ENCODE results near the gene CAPN10.

The CAPN10 gene

DNA sequence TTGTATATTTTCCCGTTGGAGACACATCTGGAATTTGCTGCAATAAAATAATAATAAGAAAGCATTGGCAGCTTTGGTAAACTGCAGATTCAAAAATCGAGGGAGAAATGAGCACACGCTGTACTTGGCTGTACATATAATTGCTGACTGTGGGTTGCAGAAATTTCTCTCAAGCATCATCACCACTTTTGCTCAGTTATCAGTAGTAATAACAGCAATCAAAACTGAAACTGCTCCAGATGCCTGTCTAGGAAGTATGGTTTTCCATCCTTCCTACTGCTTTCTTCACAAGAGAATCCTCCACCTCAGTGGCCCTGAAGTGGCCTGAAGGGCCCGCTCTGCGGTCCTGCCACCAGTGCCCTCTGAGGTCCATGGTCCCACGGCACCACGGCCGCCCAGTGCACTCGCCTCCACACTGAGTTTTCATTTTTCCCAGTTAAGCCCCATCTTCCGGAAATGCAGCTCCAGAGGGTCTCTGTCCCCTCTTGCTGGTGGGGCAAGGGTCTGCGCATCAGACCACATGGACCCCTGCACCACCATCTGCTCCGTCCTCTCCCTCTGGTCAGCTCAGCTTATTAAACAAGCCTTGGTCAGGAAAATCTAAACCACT, 22.5 kb upstream of the CAPN10 start:
- no peak for DNase-seq

DNA sequence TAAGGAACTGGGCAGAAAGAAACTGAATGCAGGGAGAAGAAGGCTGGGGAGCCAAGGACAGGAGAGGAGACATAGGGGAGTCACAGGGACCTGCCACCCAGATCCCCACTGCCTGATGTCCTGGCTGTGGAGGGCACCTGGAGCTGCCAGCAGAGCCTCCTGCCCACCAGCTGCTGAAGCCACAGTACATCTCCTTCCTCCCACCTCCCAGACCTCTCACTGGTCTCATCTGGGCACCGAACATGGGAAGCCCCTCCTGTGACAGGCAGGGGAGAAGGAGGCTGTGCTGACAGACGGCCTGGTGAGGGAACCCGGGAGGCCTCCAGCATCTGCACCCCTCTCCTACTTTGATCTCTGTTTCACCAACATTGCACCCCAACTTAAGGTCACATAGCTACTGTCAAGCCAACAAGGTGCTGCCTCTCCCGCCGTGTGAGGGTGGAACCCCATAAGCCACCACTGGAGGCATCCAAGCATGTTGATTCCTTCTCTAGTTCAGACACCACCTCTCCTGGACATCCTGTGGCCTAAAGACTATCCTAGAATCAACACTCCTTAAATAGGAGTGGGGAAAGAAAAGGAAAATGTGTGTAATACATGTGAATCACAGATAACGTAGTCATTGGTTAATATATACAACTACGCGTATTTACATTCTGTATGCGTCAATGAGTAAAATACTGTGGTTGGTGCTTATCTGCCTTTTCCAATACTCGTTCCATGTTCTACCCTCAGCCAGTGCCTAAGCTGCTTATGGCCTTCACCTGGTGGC, 21.8 kb upstream of the CAPN10 start:
- no peak for DNase-seq

DNA sequence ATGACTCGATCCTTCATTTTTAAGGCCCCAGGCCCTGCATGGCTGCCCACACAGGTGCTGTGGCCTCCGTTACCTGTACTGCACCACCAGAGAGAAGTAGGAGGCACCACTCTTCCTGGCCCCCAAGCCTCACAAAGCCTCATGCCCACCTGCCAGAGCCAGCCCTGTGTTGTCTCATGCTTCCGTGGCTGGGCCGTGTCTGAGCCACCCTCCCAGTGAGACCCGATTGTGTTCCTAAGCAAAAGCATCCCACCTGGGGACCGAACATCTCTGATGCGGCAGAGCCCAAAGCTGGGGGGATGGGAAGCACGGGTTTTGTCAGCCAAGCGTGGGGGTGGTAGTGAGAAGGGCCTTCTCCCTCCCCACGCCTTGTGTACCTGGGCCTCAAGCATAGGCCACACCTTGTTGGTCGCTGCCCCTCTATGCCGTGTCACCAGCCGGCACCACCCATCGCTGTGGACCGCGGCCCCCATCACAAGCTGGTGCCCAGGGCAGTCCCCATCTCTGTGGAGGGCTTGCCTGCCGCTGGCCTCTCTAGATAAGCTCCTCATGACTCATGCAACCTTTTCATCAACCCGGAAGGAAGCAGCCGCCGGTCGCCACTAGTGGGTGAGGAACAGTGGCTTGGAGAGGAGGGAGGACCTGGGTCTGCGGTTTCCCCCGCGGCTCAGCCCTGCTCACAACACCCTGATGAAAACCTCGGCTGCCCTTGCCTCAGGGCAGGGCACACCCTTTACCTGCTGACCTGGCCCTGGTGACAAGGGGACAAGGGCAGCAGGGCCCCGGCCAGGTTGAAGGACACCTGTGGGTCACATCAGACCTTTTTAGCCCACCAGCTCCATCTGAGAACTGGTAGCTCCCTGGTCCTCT, 21.0 kb upstream of the CAPN10 start:
- DNase-seq, result peak; percentile 64

DNA sequence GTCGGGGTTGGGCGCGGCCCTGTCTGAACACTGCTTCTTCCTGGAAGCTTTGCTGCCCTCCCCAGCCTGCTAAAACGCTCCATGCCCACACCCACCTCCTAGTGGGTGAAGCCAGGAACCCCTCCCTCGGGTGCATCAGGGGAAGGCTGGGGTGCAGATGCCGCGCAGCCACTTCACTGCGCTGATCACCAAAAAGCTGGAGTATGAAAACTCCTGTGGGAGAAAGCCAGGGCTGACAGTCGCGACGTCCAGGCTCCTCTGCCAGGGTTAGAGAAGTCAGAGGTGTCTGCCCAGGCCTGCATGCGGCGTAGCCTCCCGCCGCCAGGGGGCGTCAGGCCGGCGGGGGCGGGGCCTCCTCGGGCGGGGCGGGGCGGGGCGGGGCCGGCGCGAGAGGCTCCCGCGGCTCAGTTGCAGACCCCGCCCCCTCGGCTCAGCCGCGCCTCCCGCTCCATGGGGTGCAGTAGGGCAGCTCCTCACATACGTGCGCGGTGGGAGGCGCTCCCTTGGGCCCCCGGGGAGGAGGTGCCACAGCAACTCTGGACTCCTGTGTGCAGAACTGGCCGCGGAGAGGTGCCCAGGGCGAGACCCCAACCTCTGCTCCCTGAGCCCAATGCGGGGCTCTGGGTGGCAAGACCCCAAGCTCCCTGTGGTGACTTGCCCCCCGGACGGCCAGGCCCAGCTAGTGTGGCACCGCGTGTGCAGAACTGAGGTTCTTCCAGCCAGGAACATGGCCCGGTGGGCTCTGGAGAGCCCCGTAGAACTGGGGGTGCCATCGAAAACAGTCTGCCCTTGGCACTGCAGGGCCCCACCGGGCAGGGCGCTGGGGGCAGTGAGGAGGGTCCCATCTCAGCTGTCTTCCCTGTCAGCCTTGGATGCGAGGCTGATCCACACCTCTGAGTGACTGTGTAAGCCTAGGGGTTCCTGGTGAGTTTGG, 20.1 kb upstream of the CAPN10 start:
- DNase-seq, result peak; percentile 85

DNA sequence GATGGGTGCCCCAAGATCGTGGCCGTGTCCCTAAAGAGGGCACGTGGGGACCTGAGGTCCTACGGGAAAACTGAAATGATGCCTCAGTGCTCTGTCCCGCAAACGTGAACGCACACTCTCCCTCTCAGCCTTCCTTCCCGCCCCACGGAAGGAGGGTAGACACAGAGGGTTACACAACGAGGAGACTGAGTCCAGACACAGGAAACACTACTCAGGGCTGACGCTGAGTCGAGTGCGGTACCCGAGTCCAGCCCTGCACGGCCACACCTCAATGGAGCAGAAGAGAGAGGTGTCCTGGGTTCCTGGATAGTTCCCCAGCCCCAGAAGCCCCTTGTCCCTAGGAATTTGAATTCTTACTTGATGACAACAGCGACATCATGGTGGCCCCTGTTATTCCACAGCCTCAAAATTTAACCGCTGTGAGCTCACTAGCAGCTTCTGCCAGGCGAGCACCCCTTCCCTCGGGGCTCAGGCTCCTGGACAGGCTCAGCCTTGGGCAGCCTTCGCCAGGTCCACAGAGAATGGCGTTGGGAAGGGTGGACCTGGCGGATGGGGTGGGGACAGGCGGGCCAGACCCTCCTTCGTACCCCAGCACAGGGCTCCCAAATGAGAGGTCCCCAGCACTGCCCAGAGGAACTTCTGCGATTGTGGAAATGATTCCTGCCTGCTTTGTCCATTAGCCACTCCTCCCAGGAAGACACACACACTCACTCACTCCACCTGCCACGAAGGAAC, 19.2 kb upstream of the CAPN10 start:
- peak; percentile 14 for DNase-seq

- peak; percentile 52 for DNase-seq
These were observed 18.5 kb upstream of the CAPN10 start, which contains the start of gene RNPEPL1 for GRCh38 chr2:240567872-240568677. Gene RNPEPL1 (plus strand): TSS chr2:240568484. CDS start chr2:240568587, 103 bp downstream.

DNA sequence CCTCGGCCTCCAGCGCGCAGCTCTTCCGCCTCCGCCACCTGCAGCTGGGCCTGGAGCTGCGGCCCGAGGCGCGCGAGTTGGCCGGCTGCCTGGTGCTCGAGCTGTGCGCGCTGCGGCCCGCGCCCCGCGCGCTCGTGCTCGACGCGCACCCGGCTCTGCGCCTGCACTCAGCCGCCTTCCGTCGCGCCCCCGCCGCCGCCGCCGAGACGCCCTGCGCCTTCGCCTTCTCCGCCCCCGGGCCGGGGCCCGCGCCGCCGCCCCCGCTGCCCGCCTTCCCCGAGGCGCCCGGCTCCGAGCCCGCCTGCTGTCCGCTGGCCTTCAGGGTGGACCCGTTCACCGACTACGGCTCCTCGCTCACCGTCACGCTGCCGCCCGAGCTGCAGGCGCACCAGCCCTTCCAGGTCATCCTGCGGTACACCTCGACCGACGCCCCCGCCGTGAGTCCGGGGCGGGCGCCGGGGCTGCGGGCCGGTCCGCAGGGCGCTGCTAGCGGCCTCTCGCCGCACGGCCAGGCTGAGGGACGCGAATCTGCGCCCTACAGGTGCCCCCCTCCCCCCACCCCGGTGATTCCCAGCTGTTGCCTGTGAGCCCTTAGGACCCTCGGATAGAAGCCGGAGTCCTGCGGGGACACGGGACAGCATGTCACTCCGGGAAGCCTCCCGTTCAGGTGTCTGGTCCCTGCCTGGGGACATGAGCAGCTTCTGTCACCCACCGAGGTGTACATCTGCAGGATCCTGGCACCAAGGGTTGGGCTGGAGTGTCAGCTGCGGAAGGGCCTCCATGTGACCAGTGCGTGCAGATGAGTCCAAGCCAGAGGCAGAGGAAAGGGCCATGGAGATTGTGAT, 17.6 kb upstream of the CAPN10 start:
- peak; percentile 60 for DNase-seq

DNA sequence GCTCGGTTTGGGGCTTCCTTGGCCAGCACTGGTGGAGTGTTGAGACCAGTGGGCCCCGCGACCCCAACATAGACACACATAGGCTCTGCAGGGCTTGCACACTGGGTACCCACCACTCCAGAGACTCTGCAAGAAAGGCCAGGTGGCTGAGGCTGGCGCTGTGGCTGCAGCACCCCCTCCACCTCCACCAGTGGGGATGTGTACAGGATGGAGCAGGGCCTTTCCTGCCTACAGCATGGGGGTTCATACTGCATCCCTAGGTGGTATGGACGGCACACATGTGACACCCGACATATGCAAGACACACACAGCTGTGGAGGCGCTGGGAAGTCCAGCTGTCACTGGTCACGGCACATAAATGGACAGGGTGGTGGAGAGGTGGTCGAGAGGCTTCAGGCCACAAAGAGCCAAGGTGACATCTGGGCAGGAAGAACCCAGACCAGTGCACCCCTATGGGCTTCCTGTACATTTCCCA, 17.0 kb upstream of the CAPN10 start:
- DNase-seq, result no peak

- no peak for DNase-seq
These were observed 16.5 kb upstream of the CAPN10 start for GRCh38 chr2:240569998-240570530.

GRCh38 chr2:240570531-240571313, 15.8 kb upstream of the CAPN10 start:
- no peak for DNase-seq

- no peak for DNase-seq
These were observed 15.1 kb upstream of the CAPN10 start for GRCh38 chr2:240571314-240571973.

DNA sequence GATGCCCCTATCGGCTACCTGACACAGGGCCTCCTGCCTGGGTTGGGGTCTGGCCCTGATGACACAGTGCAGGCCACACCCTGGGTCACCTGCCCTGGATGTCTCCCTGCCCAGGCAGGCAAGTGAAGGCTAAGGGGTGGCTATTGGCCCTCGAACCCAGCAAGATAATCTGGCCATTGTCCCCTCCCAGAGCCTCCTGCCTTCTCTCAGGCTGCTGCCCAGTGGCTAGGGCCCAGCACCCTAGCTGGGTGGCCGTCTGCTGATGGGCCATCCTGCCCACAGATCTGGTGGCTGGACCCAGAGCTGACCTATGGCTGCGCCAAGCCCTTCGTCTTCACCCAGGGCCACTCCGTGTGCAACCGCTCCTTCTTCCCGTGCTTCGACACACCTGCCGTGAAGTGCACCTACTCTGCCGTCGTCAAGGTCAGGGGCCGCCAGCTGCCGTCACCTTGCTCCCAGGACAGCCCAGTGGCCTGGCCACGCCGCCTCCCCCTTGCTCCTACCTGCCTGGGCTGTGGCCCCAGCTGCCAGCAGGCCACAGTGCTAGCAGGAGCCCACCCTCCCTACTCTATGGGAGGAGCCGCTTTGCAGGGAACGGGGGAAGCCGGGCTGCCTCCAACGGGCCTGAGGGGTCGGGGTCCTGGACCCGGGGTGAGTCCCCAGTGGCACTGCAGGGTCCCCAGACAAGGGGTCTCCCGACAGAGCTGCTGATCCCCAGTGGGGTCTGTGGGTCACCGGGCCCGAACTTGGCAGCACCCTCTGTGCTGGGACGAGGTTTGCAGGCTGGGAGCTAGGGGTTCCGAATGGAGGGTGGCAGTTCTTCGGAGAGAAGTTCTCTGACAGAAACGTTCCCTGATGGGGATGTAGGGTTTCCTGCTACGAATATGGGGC, 14.1 kb upstream of the CAPN10 start:
- DNase-seq, result no peak

GRCh38 chr2:240573071-240573515, 13.4 kb upstream of the CAPN10 start:
- no peak for DNase-seq

- DNase-seq, result no peak
These were observed 12.8 kb upstream of the CAPN10 start for GRCh38 chr2:240573516-240574385.

- no peak for DNase-seq
These were observed 12.0 kb upstream of the CAPN10 start for GRCh38 chr2:240574386-240575100.

Data from fibroblast of skin of back (primary cell).